HG02588 (cell line): ENCODE data around the gene FNDC7.
A peak's percentile ranks its signal among the peaks of the same experiment; 100 is the strongest.
"Not testable (repeated sequence)": the region's sequence is repeated elsewhere in the genome, so short reads cannot be mapped to it uniquely, and the experiment has no call there.

Experiments used
- ATAC-seq: cut with Tn5 transposase; IDR thresholded peaks from one replicate; pipeline ENCODE4 v1.9.1; 2021; ENCODE audit warnings: mild to moderate bottlenecking, moderate library complexity; ENCODE audit not compliant: unreplicated experiment

The FNDC7 gene

DNA sequence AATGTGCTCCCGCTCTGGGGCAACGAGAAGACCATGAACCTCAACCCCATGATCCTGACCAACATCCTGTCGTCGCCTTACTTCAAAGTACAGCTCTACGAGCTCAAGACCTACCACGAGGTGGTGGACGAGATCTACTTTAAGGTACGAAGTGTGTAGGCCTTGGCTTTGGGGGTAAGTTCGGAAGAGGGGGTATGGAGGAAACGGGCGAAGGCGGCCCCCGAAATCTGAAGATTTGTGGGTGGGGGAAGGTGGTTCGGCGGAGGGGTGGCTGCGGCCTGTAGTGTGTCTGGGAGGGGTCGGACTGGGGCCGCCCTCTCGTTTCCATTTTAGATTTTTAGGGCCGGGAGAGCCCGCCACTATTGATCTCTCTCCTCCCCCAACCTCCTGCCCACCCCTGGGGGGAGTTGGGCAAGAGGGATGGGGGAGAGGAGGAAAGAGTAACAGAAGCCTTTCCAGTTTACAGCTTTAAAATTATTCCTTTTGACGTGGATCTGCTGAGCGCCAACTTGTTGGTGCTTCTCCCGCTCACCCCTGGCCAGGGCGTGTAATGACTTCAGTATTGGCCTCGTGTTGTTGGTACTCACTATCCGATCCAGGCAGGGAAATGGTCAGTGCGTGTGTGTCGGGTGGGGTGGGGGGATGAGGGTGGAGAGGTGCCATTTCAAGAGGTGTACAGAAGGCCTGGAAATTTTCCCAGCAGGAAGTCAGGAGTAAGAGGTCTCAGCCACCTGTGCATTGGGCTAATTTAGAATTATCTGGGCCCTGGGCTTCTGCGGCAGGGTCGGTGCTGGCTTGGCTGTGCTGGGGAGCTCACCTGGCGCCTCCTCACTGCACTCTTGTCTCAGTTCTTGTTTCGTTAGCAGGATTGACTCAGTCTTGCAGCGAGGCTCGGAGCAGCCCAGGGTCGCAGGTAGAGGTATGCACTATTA, 19.7 kb upstream of the FNDC7 start:
- ATAC-seq, result peak; percentile 57

DNA sequence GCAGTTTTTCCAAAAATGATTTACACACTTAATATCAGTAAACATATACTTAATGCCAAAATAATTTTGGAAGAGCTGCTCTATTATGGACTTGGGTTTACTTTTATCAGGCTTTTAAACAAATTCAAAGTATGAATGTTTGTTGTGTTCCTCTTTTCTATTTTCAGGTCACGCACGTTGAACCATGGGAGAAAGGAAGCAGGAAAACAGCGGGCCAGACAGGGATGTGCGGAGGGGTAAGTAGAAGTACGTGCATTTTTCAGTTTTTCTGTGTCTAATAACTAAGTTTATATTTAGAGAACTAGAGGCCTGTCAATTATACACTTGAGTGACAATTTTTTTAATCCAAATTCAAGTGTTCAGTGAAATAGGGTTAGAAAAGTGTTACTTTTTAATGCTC, 17.2 kb upstream of the FNDC7 start:
- no peak for ATAC-seq

DNA sequence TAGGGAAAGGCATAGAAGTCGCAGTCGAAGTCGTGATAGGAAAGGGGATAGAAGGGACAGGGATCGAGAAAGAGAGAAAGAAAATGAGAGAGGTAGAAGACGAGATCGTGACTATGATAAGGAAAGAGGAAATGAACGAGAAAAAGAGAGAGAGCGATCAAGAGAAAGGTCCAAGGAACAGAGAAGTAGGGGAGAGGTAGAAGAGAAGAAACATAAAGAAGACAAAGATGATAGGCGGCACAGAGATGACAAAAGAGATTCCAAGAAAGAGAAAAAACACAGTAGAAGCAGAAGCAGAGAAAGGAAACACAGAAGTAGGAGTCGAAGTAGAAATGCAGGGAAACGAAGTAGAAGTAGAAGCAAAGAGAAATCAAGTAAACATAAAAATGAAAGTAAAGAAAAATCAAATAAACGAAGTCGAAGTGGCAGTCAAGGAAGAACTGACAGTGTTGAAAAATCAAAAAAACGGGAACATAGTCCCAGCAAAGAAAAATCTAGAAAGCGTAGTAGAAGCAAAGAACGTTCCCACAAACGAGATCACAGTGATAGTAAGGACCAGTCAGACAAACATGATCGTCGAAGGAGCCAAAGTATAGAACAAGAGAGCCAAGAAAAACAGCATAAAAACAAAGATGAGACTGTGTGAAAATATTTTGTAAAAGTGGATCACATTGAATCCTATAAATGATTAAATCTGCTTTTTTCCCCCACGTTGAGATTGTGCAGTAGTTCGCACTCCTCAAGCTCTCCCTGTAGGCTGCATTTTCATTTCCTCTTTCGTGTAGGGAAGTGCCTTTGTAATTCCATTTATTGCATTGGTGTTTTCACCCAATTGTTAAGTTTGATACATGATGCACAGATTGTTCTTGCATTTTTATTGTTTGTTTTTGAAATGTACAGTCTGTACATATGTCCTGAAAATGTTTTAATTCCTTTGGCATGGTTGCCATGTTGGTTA, 13.1 kb upstream of the FNDC7 start:
- ATAC-seq, result no peak

DNA sequence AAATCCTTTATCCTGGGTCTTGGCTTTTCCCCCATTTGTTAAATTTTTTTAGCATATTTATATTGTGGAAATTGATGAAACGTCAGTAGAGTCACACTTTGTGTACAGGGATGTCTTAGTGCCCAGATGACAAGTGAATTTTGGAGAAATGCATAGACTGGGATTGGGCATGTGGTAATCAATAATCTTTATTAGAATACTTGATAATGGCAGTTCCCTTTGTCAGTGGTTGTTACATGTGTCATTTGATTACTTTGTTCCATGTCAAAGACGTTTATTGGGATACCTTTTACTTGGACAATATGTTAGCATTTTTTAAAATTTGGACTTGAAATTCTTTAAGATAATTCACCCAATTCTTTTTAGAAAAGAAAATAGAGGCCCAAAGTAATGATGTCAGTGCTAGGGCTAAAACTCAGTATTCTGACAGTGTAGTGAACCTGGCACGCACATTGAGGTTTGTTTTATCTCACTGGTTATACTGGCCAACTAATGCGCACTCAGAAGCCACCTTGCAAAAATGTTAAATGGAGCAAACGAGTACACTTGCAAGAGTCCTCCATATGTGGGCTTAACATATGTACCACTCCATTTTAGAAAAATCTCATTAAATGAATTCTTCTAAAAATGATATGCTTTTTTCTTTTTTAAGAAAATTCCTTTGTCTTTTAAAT, 11.4 kb upstream of the FNDC7 start:
- no peak for ATAC-seq

DNA sequence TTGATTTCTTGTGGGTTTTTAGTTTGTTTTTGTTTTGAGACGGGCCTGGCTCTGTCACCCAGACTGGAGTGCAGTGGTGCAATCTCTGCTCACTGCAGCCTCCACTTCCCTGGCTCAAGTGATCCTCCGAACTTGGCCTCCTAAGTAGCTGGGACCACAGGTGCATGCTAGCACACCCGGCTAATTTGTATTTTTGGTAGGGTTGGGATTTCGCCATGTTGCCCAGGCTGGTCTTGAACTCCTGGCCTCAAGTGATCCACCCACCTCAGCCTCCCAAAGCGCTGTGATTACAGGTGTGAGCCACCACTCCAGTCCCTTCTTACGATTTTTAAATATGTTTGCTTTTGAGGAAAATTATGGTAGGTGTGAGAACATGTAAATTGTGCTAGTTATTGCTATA, 10.6 kb upstream of the FNDC7 start:
- not testable (repeated sequence) for ATAC-seq

DNA sequence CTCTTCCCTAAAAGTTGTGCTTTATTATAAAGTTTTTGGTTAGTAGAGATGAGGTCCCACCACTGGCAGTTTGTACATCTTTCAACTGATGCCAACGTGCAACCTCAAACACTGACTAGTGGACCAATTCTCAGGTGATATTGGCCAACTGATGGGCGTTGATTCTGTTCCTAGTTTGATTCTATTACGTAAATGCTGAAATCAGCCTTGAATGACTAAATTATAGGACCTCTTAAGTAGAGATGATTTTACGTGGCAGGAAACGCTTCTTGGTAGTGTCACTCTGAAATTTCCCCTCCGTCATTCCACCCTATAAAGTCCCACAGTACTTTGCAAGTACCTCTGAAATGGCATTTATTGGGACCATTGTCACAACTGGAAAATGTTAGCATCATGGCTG, 8.8 kb upstream of the FNDC7 start:
- ATAC-seq, result no peak

DNA sequence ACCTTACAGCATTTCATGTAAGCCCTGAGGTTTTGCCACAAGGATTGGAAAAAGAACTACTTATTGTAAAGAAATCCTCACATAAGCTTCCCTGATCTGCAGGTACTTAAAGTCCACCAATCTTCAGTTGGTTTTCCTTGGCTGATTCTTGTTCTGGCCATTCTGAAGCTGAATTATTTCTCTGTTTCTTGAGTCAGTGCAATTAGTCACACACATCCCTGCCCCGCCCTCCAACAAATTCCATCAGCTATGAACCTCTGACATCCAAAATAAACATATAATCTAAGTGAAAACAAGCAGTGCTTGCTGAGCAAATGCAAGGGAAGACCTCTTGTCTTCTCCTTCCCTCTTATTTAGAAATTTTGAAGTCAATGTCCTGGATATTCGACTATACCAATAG, 8.2 kb upstream of the FNDC7 start:
- ATAC-seq, result no peak

DNA sequence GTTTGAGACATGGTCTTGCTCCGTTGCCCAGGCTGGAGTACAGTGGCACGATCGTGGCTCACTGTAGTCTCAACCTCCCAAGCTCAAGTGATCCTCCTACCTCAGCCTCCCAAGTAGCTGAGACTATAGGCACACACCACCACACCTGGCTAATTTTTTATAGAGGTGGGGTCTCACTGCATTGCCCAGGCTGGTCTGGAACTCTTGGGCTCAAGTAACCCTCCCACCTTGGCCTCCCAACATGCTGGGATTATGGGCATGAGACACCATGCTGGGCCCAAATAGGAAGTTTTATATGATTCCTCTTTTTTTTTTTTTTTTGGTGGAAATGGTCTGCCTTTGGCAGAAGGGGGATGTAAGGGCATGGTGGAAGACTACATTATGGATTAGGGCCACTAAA, 6.1 kb upstream of the FNDC7 start:
- ATAC-seq, result no peak

DNA sequence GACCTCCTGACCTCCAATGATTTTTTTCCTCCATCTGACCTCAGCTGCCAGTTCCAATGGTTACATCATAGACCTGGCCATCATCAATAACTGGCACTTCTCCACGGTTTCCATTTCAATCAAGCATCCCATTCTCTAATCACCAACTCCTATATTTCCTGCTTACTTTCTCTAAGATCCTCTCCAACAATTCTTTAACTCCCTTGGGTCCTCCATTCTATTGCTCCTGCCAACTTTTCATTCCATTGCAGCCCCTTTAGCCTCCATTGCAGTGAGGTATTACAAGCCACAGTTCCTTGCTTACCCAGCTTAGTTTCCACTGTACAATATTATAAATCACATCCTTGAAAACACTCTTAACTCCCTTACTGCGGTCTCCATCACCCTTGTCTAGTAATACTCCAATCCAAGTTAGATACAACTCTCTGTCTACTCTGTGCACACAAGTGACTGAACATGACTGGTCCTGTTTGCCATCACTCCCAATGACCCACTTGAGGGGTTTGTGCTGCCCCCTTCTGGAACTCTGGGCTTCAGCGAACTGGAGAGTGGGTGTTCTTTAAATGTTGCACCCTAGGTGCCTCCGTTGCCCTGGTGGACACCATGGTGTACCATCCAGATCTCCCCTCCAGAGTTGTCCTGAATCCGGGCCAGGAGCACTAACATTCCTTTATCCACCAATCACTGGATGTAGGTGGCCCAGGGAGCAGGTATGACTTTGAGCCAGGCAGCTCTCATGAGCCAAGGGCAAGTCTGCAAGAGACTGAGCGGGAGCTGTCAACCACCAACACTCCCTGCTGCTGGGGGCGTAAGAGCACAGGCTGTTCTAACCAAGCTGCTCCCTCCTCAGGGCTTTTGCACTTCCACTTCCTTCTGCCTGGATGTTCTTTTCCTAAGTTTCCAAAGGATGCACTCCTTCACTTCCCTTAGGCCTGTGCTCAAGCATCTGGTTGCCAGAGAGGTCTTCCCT, 3.7 kb upstream of the FNDC7 start:
- no peak for ATAC-seq

DNA sequence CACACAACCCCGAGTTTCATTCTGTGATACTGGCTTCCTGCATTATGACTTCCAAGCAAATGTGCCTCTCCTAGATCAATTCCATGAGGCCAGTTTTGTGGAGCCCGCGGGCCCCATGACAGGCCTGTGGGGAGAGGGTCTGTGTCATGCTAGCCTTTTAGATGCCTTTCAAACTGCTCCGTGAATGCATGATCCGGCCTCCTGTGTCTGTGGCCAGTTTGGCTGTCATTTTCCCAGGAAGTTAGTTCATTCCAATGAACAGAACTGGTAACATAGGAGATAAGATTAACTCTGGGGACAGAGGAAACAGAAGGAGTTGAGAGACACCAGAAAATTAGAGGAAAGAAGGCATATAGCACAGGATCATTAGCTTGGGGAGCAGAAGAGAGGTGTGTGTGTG, 3.2 kb downstream of the FNDC7 start:
- no peak for ATAC-seq

DNA sequence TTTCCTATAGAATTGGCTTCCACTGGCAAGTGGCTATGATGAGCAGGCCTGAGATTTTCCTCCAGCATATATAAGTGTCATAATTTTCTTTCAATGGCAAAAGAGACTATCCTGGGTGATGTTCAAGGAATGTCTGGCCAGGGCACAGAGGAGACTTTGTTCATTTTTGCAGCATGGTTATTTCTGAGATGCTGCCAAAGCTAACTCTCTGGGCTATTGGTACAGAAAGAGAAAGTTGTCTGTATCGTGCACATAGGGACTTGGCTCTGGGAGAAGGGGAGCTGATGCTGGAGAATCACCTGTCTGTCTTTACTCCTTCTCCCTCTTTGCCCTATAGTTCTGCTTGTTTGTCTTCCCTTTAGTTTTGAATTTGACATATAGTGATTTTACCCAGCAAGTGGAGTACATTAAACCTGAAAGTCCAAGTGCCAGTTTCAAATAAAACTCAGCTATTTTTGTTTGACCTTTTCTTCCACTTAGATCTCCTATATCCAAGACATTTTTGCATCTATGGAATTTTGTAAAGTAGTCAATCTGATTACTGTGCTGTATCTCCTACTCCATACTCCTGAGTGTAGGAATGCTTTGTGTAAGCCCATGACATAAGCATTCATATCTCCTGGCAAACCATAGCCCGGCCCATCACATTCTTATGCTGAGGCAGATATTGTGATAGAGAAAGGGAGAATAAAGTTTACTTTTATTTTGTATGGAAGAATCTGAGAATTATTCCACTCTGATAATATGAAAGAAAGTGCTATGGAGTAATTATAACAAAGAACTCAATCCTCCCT, 3.9 kb downstream of the FNDC7 start:
- ATAC-seq, result no peak

DNA sequence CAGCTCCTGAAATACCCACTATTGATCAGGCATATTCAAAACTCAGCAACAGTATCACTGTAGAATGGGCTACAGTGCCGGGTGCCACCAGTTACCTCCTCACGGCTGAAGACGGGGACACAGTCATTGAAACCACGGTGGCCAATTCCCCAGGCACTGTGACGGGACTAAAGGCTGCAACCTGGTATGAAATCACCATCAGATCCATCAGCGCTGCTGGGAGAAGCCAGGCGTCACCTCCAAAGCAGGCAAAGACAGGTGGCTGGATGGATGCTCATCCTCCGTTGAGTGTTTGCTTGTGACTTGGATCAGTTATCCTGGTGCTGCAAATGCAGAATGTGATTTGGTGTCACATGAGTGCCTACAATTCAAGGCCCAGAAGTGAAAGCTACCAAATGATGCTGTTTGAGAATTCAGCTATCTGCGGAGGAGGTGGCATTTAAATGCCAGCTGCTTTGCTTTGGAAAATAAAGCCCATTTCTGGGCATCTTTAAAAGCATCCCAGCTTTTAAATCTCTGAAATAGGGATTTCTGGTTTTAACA, 5.1 kb downstream of the FNDC7 start:
- ATAC-seq, result no peak

DNA sequence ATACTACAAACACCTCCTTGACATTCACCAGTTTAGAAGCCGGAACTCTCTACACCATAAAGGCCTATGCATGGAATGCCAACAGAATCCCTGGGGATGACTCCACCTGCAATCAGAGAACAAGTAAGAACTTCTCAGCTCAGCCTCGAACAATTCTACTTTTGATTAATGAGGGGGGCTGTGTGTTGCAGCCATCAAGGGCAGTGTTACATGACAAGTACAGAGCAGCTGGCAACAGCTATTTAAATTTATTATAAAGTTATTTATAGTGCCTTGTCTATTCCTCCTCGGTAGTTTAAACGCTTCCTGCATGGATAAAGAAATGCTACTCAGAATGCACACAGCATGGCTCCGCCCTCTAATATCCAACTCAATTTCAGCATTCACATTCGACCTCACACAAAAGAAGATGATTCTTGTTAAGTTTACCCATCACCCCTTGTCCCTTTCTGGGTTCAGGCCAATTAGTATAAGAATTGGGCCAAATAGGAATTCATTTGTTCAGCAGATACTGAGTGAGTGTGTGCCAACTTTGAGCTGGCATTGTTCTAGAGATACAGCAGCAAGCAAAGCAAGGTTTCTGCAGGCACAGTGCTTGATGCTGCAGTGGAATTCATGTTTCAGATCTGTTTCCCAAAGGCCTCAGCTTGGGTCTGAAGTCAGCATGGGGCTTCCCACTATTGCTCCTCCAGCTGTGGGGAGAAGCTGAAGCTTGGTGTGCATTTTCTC, 6.4 kb downstream of the FNDC7 start:
- no peak for ATAC-seq

DNA sequence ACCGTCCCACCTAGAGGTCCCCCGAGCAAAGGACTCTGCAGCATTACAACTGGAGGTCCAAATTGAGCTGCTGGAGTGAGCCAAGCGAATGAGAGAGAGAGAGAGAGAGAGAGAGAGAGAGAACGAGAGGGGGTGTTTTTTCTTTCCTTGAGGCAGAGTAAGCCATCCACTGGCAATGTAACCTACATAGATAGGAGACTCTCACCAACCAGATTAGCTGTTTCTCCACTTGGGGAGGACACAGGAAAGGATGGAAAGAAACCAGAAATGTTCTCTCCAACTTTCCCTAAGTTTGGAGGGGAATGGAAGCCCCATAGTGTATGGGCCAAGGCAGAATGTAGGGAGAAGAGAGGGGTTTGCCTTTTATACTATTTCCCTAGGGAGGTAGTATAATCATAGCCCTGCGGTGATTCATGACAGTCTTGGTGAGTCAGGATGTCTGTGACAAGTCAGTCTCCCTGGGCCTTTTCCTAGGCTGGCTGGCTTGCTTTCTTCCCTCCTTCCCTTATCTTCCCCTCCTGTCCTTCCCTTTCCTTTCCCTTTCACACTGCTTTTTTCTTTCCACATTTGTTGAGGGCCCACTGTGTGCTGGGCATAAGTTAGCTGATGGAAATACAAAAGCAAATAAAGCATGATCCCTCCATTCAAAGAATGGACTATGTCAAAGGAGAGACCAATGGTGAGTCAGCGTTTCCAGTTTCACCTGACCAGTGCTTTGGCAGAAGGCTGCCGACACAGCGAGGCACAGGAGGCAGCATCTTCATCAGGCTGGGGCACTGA, 7.1 kb downstream of the FNDC7 start:
- ATAC-seq, result no peak

DNA sequence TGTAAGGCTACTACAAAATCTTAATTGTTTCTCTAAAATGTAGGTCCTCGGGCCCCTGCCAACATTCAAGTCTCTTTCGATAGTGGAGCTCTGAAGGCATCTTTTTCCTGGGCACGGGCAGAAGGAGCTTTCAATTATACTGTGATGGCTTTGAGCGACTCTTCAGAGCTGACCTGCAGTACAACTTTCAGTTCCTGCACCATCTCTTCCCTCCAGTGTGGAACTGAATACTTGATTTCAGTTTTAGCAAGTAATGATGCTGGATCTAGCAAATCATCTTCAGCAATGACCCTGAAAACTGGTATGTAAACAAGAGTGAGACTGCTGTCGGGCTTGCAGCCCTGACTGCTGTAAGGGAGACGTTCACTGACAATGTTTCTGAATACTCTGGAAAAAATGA, 9.6 kb downstream of the FNDC7 start:
- ATAC-seq, result no peak

DNA sequence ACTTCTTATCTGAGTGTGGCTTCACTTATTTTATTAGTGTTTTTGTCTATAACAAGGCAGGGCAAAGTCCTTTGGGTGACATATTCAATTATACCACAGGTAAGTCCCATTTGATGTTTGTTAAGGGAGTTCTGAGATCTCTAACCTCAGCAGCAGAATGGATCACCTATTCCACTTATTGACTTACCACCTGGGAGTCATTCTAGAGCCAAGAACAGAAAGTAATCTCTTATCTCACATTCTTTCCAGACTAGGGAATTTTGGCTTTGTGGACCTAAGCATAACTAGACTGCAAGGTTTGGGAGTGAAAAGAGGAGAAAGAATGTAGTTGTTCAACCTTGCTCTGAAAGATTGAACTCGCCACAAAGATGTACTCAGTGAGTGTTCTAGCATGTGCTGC, 13.2 kb downstream of the FNDC7 start:
- ATAC-seq, result no peak

DNA sequence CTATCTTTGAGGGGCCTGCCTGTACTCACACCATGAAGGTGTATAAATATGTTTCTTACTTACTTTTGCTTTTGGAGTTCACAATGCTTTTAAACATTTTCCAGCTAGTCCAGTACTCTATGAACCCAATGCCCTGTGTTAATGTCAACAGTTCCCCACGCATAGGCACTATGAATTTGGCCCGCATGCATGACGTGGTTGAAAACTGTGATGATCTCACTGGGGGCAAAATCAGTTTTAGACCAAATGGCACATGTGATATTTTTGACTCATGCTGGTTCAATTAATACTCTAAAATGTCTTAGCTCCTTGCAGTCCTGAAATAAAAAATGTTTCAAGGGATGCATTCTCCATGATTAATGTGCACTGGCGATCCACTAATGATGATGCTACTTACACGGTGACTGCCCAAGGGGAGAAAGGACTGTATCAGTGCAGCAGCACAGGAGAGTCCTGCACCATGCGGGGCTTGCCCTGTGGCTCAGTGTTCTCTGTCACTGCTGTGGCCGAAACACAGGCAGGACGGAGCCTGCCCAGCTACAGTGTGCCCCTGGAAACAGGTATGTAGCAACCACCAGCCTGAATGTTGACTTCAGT, 15.7 kb downstream of the FNDC7 start:
- ATAC-seq, result no peak
